PC-9 (cell line): Measurements from ENCODE around the gene IARS1.

Experiments
- EZH2 ChIP-seq: fragments of 200-600 bp; sonication (generic); IDR thresholded peaks from 2 replicates; pipeline ENCODE4 v1.8.0; 2017; ENCODE audit warnings: antibody characterized with exemption, low read depth
- TF ChIP-seq, protein P1 (sequence below): fragments of 200-600 bp; sonication (generic); conservative IDR thresholded peaks from 2 replicates; pipeline ENCODE4 v1.6.1; 2017; ENCODE audit warnings: mixed run types, antibody characterized with exemption, mild to moderate bottlenecking, moderate library complexity

DNA sequence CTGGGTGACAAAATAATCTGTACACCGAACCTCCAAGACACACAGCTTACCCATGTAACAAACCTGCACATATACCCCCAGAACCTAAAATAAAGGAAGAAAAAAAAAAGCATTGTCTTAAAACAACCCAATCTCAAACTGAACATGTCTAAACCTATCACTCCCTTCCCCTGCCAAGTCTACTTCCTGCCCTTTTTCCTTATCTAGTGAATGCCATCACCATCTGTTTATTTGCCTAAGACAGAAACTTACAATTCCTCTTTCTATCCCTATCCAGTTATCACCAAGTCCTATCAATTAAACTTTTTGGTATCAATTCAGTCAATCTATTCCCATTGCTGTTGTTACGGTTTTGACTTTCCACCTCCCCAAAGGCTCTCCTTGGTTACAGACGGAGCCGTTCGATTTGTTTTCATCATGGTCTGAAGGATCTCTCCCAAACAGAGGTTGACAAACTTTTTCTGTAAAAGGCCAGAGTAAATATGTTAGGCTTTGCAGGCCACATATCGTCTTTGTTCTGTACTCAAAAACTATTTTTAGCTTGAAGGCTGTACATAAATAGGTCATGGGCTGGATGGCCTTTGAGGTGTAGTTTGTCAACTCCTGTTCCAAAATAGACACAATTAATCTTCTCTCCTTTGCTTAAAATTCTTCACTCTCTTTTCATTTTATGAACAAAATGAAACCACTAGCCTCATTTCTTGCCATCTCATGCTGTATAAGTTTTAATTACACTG, 19.6 kb upstream of the IARS1 start:
- TF ChIP-seq, protein P1, sequence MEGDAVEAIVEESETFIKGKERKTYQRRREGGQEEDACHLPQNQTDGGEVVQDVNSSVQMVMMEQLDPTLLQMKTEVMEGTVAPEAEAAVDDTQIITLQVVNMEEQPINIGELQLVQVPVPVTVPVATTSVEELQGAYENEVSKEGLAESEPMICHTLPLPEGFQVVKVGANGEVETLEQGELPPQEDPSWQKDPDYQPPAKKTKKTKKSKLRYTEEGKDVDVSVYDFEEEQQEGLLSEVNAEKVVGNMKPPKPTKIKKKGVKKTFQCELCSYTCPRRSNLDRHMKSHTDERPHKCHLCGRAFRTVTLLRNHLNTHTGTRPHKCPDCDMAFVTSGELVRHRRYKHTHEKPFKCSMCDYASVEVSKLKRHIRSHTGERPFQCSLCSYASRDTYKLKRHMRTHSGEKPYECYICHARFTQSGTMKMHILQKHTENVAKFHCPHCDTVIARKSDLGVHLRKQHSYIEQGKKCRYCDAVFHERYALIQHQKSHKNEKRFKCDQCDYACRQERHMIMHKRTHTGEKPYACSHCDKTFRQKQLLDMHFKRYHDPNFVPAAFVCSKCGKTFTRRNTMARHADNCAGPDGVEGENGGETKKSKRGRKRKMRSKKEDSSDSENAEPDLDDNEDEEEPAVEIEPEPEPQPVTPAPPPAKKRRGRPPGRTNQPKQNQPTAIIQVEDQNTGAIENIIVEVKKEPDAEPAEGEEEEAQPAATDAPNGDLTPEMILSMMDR = no peak
- no peak for TF ChIP-seq EZH2
